8988T (cell line): ENCODE data around the gene ACP3.
"Not testable (repeated sequence)": the region's sequence is repeated elsewhere in the genome, so short reads cannot be mapped to it uniquely, and the experiment has no call there.

Experiments used
- DNase-seq: peaks from one replicate; pipeline ENCODE4 v3.0.0; 2011

The ACP3 gene

DNA sequence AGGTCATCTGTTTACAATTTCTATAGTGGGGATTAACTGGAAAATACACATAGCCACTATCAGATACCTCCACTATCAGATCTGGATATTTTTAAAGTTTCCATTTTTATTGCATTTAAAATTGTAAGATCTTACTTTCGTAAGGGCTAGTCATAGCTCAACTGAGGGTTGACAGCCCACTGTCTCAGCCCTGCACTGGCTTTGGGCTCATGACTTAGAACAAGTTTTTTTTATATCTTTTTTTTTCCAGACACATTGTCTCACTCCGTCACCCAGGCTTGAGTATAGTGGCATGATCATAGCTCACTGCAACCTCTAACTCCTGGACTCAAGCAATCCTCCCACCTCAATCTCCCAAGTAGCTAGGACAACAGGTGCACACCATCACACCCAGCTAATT, 51.3 kb downstream of the ACP3 start:
- DNase-seq: no peak

DNA sequence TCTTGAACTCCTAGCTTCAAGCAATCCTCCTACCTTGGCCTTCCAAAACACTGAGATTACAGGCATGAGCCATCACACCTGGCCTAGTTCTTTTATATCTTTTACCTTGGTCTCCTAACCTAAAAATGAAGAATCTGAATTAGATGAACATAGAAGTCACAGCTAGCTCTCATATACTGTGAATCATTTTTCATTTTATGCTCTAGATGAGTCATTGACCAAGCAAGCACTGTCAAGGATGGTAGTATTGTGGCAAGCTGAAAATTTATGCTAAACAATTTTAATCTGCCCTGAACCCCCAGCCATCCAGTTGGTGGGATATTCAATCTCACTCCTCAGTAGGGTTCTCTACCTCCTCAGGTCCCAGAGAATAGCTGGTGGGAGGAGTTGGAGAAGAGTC, 51.8 kb downstream of the ACP3 start:
- DNase-seq: no peak

DNA sequence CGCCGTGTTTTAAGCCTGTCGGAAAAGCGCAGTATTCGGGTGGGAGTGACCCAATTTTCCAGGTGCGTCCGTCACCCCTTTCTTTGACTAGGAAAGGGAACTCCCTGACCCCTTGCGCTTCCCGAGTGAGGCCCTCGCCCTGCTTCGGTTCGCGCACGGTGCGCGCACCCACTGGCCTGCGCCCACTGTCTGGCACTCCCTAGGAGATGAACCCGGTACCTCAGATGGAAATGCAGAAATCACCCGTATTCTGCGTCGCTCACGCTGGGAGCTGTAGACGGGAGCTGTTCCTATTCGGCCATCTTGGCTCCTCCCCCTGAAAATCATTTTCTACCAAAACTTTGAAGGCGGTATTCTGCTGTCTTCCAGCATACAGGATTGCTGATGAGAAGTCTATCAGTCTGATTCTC, 59.7 kb downstream of the ACP3 start:
- not testable (repeated sequence) for DNase-seq

DNA sequence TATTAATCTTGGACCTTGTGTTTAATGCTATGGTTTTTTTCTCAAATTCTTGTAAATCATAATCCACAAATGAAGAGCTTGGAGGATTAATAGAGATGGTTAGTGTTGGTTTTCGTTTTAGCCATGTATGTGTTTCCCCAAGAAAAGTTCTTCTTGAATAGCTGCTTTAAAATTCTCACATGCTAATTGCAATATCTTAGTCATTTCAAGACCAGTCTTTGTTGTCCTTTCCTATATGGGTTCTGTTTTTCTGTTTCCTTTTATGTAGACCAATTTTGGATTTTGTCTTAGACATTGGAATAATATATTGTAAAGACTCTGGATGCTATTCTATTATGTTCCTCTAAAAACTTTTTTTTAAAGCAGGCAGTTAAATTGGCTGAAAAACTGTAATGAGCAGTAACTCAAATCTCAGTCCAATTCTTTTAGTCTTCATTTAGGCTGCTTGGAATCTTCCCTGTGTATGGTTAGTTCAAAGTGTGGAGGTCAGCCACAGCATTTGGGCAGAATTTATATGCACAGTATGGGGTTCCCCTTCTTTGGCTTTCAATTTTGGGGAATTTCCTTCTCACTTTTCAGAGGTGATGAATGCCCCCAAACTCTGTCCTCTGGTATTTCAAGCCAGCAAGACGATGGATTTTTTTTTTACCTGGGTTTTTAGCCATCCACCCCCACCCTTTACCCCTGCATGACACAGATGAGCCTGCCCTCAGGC, 61.0 kb downstream of the ACP3 start:
- no peak for DNase-seq

DNA sequence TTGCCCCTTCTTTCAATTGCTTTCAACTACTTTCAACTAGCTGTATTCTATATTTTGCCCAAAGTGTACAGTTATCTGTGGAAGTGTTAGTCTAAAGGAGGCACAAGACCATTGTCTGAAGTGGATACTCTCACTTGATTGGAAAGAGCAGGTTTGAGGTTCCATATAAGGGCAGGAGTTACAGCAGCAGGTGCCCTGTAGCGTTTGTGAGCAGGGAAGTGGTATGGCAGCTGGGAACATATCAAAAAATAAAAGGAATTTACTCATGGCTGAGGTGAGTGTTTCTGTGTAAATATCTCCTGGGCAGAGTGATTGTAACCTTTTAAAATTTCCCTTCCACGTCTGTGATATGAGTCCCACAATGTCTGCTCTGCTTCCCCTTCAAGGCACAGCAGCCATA, 61.6 kb downstream of the ACP3 start:
- no peak for DNase-seq

DNA sequence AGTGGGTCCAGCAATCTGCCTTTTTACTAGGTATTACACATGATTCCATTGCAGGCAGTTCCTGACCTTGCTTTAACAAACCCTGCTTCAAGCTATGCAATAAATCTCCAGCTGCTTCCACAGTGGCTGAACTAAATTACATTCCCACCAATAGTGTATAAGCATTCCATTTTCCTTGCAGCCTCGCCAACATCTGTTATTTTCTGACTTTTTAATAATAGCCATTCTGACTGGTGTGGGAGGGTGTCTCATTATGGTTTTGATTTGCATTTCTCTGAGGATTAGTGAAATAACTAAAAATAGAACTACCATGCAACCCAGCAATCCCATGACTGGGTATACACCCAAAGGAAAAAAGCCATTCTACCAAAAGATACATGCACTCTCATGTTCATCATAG, 63.7 kb downstream of the ACP3 start:
- no peak for DNase-seq

DNA sequence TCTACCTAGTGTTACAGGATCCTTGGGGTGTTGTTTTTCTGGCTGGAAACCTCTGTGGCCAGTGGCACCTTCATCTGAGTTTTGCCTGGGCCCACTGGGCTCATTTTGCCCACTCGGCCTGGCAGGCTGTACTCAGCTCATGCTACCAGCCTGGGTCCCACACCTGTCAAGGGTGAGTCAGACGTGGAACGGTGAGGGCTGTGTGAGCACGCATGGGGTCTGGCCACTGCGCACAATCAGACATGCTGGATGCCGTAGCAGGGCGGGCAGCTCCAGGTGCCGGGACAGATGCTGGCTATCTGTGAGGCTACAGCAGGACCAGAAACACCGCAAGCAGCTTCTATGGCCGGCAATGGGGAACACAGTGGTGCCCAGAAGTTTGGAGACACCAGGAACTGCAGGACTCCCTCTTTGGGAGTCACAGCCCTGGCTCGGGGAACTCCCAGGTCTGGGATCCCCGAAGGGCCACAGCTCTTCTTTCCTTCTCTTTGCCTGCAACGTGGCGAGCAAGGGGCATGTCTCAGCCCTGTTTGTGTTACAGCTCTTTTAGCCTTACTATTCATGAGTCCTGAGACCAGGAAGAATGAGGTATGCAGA, 64.2 kb downstream of the ACP3 start:
- no peak for DNase-seq

DNA sequence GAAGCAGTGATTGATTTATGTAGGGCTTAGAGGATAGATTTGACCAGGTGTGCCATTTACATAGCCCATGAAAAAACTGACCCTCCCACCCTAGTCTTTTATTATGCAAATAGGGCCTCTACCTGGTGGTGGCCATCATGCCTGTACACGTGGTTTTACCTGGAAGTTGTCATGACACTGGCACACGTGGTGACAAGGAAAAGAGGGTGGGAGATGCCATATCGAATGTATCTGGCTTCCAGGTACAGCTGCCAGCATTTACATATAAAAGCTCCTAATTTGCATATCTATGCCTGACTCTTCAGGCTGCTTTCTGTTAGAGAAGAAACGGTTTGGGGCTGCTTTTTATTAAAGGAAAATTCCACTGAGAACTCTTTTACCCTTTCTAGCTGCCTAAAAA, 65.1 kb downstream of the ACP3 start:
- DNase-seq: no peak

DNA sequence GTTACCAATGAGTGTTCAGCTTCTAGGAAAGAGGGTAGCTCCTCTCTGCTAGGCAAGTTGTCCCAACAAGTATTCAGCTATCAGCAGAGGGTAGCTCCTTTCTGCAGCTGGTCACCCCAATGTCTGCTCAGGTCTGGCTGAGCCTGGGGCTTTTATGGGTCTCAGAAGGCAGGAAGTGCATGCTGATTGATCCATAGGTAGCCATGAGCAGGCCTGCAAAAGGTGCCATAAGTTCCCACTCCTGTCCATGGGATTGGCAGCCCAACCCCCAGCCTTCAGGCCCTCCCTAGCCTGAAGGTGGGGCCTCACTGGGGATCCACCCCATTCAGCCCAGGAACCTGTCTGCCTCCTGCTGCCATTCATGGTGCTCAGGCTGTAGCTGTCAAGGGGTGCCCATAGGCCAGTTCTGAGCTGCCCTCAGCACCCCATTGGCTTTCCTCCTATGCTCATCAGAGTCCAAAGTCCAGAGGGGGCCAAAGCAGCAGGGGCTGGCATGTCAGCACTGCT, 65.5 kb downstream of the ACP3 start:
- no peak for DNase-seq

DNA sequence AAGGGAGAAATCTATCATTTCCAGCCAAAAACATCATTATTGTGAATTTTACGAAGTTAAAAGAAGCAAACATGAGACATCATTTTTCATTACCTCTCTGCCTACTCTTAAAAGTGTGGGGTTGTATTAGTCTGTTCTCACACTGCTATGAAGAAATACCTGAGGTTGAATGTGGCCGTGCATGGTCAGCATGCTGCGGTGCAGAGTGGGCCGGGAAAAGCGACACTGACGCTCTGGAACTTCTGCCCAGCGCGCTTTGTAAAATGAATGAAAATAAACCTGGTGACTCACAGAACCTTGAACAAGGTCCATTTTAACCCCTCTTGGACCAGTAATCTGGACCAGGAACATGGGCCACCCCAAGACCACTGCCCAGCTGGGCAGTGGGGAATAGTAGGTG, 69.1 kb downstream of the ACP3 start:
- DNase-seq: no peak

DNA sequence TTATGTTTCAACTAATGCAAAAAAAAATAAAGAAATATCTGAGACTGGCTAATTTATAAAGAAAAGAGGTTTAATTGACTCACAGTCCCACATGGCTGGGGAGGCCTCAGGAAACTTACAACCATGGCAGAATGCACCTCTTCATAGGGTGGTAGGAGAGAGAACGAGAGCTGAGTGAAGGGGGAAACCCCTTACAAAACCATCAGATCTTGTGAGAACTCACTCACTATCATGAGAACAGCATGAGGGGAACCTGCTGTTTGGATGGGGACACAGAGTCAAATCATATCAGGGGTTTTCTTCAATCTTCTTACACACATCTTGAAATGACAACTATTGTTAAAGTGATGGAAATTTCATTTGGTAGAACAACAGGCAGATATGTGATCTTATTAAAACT, 75.5 kb downstream of the ACP3 start:
- DNase-seq: not testable (repeated sequence)

DNA sequence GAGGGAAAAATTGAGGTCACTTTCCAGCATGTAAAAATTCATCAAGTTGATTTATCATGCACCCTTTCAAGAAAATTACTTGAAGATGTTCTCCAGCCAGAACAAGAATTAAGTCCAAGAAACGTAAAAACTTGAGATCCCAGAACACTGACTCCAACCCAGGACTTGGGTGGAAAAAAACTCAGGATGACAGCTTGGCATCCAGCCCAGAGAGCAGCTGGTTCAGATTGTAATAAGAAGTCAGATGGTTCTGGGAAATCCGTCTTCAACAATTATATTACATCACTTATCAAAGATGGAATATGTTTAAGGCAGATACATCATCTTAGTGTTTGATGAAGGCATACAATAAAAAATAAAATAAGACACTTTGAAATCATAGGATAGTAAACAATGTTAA, 77.1 kb downstream of the ACP3 start:
- DNase-seq: no peak

DNA sequence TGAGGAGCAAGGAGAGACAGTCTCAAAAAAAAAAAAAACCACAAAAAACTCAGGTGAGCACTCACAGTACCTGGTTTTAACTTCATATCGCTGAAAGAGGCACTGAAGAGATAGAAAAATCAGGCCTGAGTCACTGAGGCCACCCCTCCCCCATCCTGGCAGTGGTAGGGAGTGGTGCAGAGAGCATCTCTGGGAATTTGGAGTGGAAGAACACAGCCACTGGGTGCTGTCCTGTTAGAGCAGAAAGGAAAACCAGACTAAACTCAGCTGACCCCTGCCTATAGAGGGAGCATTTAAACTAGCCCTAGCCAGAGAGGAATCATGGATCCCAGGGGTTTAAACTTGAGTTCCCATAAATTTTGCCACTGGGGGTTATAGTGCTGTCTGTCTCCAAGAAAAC, 77.9 kb downstream of the ACP3 start:
- DNase-seq: no peak

DNA sequence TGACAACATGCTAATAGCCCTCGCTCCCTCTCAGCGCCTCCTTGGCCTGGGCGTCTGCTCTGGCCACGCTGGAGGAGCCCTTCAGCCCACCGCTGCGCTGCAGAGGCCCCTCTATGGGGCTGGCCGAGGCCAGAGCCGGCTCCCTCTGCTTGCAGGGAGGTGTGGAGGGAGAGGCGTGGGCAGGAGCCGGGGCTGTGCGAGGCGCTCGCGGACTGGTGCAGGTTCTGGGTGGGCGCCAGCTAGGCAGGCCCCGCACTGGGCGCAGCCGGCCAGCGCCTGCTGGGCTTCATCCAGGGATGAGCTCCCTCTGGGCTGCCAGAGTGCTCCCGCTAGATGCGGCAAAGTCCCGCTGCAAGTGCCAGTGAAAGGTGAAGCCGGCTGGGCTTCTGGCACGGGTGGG, 79.0 kb downstream of the ACP3 start:
- DNase-seq: no peak

DNA sequence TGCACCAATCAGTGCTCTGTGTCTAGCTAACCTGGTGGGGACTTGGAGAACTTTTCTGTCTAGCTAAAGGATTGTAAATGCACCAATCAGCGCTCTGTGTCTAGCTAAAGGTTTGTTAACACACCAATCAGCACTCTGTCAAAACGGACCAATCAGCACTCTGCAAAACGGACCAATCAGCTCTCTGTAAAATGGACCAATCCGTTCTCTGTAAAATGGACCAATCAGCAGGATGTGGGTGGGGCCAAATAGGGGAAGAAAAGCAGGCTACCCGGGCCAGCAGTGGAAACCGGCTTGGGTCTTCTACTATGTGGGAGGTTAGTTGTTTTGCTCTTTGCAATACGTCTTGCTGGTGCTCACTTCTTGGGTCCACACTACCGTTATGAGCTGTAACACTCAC, 79.6 kb downstream of the ACP3 start:
- not testable (repeated sequence) for DNase-seq

DNA sequence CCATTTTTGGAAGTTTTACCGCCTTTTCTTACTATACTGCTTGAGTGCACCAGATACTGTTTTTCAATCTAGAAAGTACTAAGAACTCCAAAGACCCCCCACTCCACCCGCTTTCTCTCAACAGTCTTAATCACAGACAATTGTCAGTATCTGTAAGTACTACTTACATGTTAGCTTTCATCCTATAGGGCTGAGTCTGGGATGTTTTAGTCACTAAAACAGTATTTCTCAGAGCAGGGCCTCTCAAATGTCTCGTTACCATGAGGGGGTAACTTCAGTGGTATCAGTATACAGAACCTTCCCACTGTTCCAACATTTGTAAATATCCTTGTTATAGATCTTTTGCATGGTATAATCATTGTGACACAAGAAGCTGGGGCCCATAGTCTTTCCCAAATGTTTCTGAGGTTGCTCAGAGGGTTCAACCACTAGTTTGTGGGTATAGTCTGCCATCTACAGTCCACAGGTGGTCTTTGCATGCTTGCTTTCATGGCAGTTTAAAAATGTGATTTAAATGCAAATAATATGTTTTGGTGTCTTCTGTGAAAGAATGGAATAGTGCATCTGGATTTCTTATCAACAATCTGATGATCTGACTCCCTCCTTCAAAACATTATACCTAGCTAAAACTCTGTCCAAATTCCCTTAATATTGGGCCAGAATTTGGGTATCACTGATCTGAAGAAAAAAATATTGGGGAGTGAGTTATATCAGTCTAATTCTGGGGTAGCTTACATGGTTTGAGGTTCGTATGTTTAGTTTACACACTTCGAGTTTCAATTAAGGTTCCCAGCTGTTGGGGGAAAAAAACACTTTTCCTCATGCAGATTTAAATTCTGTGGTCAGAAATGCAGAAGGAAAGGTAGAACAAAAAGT, 82.1 kb downstream of the ACP3 start:
- peak; percentile 34 for DNase-seq

DNA sequence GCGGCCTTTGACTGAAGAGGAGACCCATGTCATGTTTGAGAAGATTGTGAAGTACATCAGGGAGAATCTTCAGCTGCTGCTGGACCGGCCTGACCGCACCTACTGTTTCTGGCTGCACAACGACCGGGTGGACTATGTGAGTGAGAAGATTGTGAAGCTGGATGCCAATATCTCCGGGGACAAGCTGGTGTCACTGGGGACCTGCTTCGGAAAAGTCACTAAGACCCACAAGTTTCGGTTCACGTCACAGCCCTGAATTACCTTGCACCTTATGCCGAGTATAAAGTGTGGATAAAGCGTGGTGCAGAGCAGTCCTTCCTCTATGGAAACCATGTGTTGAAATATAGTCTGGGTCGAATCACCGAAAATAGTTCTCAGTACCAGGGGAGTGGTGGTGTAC, 84.0 kb downstream of the ACP3 start:
- no peak for DNase-seq

DNA sequence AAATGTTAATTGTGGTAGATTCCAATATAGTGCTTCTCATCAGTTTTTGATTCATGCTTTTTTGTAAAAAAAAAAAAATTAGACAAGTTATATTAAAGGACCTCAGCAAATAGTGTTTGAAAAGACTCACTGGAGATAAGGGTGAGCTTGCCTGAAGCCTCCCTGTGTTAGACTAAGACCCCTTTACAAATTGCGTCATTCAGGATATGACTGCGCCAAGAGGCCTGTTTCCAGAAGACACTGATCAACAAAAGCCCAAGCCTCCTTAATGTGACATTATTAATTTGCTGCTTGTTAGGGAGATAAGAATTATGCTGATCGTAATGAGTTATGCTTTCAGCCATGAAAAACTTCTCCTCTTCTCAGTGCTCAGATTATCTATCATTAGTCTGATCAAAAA, 87.1 kb downstream of the ACP3 start:
- DNase-seq: no peak

DNA sequence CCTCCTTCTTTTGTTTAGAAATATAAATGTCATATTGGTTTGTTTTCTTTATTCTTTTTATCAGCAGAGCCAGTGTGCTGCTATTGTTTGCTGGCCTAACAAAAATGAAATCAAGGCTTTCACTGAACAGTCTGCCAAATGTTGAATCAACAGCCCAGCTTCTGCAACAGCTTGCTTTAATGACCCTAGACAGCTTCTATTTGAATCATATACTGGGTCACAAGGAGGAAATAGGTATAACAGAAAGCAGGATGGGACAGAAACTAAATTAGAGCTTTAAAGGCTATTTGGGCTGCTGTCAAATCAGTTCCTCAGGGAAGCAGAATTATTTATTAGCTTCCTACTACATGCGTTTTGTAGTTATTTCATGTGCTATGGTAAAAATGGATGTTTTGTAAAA, 88.0 kb downstream of the ACP3 start:
- DNase-seq: no peak

DNA sequence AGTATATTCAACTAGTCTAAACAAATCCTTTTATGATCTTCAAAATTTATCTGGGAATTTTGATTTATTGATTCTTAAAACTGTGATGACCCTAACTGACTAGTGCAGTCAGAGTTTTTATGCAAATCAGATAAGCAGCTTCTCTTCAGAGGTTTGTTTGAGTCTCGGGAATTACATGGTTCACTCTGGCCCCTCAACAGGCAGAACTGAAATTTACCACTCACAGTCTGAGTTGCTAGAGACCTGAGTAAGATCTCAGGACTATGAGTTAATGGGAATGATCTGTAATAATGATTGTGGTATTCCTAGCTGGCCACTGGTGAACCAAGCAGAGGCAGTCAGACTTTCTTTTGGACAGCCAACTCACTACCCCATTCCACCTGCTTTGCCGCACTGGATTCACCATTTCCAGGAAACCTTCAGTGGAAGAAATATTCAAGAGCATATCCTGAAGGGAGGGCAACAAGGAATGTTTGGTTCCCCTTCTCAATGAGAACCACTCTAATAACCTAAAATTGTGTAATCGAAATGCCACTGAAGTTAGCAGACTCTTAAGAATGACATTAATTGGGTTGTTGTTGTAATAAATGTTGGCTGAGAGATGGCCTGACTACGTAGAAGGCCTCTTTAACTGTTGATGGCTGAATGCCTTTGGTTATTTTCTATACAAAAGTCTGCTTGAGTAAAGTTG, 88.5 kb downstream of the ACP3 start:
- DNase-seq: no peak

DNA sequence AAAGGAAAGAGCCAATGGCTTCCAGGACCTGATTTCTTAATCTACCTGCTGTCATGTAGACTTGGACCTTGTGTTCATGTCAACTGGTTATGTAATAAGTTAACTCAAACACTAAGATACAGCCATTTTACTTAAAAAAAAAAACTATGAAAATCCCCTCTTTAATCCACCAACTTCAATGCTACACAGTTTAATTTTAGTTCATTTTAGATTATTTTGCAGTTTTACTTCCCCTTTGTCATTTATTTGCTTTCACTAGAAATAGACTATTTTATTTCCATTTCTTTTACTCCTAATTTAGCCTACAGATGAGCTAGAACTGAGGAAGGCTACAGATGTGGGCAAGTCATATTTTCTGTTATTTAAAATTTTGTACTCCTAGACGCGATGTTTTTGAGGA, 89.4 kb downstream of the ACP3 start:
- no peak for DNase-seq

DNA sequence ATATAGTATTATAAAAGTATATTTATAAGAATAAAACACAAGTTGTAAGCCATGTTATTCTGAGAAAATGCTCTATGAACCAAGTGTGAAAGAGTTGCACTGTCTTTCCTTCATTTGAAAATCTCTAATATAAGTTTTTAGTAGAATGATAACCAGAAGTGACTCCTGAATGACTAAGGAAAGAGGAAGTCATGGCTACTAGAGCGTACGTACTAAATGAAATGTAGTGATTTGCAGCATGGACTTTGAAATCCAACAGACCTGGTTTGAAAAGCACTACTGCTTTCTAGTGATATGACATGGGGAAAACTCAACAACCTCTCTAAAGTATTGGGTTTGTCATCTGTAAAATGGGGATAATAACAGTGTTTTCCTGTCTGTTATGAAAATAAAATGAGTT, 89.8 kb downstream of the ACP3 start:
- no peak for DNase-seq
